HL-60 (cell line): ENCODE results near the gene ATP2B2.

ENCODE experiments used
- POLR2AphosphoS5 ChIP-seq: IDR thresholded peaks from 2 replicates; pipeline ENCODE4 v1.6.1; 2012; ENCODE audit warnings: low read depth
- TF ChIP-seq, protein P1 (sequence below): IDR thresholded peaks from one replicate; pipeline ENCODE4 v1.5.1; 2011; ENCODE audit warnings: low read length, control low read depth, inconsistent platforms; ENCODE audit not compliant: insufficient read depth

DNA sequence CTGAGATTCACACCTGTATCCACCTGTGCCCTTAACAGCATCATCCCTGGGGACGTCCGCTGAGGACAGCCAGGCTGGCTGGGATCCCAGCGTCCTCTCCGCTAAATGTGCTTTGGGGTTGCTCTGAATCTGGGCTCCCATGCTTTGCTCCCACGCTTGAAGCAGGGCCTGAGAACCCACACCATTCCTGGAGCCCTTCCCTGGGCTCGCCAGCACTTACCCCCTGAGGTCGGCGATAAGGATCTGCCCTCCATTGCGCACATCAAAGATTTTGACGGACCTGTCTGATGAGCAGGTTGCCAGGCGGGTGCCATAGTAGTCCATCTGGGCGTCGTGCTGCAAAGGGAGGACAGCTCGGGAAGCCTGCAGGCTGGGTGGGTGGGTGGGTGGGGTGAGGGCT is 190.3 kb downstream of the ATP2B2 start:
- TF ChIP-seq, protein P1, sequence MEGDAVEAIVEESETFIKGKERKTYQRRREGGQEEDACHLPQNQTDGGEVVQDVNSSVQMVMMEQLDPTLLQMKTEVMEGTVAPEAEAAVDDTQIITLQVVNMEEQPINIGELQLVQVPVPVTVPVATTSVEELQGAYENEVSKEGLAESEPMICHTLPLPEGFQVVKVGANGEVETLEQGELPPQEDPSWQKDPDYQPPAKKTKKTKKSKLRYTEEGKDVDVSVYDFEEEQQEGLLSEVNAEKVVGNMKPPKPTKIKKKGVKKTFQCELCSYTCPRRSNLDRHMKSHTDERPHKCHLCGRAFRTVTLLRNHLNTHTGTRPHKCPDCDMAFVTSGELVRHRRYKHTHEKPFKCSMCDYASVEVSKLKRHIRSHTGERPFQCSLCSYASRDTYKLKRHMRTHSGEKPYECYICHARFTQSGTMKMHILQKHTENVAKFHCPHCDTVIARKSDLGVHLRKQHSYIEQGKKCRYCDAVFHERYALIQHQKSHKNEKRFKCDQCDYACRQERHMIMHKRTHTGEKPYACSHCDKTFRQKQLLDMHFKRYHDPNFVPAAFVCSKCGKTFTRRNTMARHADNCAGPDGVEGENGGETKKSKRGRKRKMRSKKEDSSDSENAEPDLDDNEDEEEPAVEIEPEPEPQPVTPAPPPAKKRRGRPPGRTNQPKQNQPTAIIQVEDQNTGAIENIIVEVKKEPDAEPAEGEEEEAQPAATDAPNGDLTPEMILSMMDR: no peak
- TF ChIP-seq POLR2AphosphoS5: no peak
